ENCODE measurements around the gene FOXS1.

DNA sequence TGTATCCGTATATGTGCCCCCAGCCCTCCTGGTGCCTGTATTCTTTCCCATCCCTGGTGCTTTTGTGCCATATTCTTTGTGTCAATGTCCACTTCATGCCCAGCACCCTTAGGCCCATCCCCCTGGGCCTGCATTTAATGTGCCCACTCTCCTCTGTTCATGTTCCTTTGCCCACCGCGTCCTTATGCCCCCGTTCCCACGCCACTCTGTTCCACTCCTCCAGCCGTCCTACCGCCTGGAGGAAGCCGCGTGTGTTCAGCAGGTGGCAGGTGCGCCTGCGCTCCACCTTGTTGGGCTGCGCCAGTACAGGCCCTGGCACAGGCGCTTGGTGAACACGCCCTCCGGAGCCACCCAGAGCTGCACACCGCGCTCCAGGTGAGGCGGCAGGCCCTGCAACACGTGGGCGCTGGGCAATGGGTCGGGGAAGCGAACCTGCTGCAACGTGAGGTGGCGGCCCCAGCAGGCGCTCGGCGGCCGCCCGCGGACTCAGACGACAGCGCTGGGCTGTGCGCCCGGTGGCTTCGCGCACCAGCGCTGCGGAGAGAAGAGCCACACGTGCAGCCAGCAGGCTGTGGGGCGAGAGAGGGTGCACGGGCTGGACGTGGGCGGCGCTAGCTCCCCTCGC lies 4.0 kb upstream of the FOXS1 start:
- TF ChIP-seq, protein P1, sequence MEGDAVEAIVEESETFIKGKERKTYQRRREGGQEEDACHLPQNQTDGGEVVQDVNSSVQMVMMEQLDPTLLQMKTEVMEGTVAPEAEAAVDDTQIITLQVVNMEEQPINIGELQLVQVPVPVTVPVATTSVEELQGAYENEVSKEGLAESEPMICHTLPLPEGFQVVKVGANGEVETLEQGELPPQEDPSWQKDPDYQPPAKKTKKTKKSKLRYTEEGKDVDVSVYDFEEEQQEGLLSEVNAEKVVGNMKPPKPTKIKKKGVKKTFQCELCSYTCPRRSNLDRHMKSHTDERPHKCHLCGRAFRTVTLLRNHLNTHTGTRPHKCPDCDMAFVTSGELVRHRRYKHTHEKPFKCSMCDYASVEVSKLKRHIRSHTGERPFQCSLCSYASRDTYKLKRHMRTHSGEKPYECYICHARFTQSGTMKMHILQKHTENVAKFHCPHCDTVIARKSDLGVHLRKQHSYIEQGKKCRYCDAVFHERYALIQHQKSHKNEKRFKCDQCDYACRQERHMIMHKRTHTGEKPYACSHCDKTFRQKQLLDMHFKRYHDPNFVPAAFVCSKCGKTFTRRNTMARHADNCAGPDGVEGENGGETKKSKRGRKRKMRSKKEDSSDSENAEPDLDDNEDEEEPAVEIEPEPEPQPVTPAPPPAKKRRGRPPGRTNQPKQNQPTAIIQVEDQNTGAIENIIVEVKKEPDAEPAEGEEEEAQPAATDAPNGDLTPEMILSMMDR (conservative IDR thresholded peaks at IDR 0.05; ENCODE audit: low read depth, low read length): no peak
- no peak for TF ChIP-seq EZH2 (IDR thresholded peaks at IDR 0.05; ENCODE audit: borderline replicate concordance, low read depth, low read length, poor library complexity, severe bottlenecking)
